MM.1S (cell line): ENCODE results near the gene CYP19A1.

Experiments used
- DNase-seq: peaks from one replicate; pipeline ENCODE4 v3.0.0-alpha.2; 2015
- H2AFZ ChIP-seq: fragments of 300-600 bp; sonication (generic); 2 replicates; pipeline ENCODE4 v1.6.0; 2016; ENCODE audit warnings: antibody characterized with exemption, low read length
- H3F3A ChIP-seq: fragments of 300-600 bp; sonication (generic); 2 replicates; pipeline ENCODE4 v1.6.1; 2016; ENCODE audit warnings: mild to moderate bottlenecking, antibody characterized with exemption, low read length, moderate library complexity, mixed read lengths; ENCODE audit not compliant: insufficient read depth
- H3K27ac ChIP-seq: fragments of 300-600 bp; sonication (generic); 2 replicates; pipeline ENCODE4 v1.5.1; 2016; ENCODE audit warnings: mild to moderate bottlenecking, low read length
- H3K27me3 ChIP-seq: fragments of 300-600 bp; sonication (generic); replicated peaks from 2 replicates; pipeline ENCODE4 v1.6.0; 2016; ENCODE audit warnings: low read length; ENCODE audit not compliant: insufficient read depth
- H3K36me3 ChIP-seq: fragments of 300-600 bp; sonication (generic); replicated peaks from 2 replicates; pipeline ENCODE4 v1.6.1; 2016; ENCODE audit warnings: mild to moderate bottlenecking, low read length, mixed read lengths; ENCODE audit not compliant: insufficient read depth
- H3K4me1 ChIP-seq: fragments of 300-600 bp; sonication (generic); 2 replicates; pipeline ENCODE4 v1.6.1; 2016; ENCODE audit warnings: low read length, mixed read lengths
- H3K4me2 ChIP-seq: fragments of 300-600 bp; sonication (generic); 2 replicates; pipeline ENCODE4 v1.6.0; 2016; ENCODE audit warnings: low read depth, low read length
- H3K4me3 ChIP-seq: fragments of 300-600 bp; sonication (generic); 2 replicates; pipeline ENCODE4 v1.5.1; 2016; ENCODE audit warnings: low read length, mixed read lengths
- H3K79me2 ChIP-seq: fragments of 300-600 bp; sonication (generic); 2 replicates; pipeline ENCODE4 v1.6.1; 2016; ENCODE audit warnings: mixed run types, low read length, mixed read lengths
- H3K9ac ChIP-seq: fragments of 300-600 bp; sonication (generic); 2 replicates; pipeline ENCODE4 v1.6.1; 2016; ENCODE audit warnings: low read length, mixed read lengths
- H3K9me2 ChIP-seq: fragments of 300-600 bp; sonication (generic); replicated peaks from 2 replicates; pipeline ENCODE4 v1.6.1; 2016; ENCODE audit warnings: mild to moderate bottlenecking, low read length, mixed read lengths; ENCODE audit not compliant: insufficient read depth
- H3K9me3 ChIP-seq: fragments of 300-600 bp; sonication (generic); replicated peaks from 2 replicates; pipeline ENCODE4 v1.6.1; 2016; ENCODE audit warnings: mild to moderate bottlenecking, low read length, mixed read lengths; ENCODE audit not compliant: insufficient read depth
- H4K20me1 ChIP-seq: fragments of 300-600 bp; sonication (generic); 2 replicates; pipeline ENCODE4 v1.6.1; 2016; ENCODE audit warnings: mild to moderate bottlenecking, low read length, moderate library complexity, mixed read lengths; ENCODE audit not compliant: insufficient read depth
- EZH2 ChIP-seq: fragments of 300-600 bp; sonication (generic); optimal IDR thresholded peaks from 2 replicates; pipeline ENCODE3; 2017; ENCODE audit warnings: low read depth, mild to moderate bottlenecking, antibody characterized with exemption, low read length, mixed read lengths
- EZH2phosphoT487 ChIP-seq: fragments of 300-600 bp; sonication (generic); IDR thresholded peaks from 2 replicates; pipeline ENCODE4 v1.6.1; 2018; ENCODE audit warnings: antibody characterized with exemption, low read length
- TF ChIP-seq, protein P1 (sequence below): fragments of 300-600 bp; sonication (generic); IDR thresholded peaks from 2 replicates; pipeline ENCODE4 v1.5.1; 2016; ENCODE audit warnings: antibody characterized with exemption, low read length, mixed read lengths

Gene CYP19A1

DNA sequence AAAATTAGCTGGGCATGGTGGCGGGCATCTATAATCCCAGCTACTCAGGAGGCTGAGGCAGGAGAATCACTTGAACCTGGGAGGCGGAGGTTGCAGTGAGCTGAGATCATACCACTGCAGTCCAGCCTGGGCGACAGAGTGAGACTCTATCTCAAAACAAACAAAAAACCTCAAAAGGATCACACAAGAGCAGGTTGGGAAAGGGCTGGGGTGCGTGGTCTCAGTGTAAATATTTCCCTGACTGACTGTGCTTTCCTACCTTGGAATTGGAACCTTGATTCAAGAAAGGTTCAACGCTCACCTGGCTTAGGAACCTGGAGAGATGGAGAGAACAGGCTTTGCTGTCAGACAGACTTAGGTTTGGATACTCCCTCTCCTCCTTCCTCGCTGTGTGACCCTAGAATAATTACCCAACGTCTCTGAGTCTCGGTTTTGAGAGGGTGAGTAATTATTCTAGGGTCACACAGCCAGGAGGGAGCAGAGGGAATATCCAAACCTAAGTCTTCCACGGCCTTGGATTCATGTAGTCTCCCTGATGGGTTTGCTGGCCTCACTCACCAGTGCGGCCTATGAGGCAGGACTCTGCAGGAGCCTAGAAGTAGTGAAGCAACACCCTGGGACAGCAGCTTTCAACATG lies 24.6 kb downstream of the CYP19A1 start:
- H2AFZ ChIP-seq: no peak overlapping the region

DNA sequence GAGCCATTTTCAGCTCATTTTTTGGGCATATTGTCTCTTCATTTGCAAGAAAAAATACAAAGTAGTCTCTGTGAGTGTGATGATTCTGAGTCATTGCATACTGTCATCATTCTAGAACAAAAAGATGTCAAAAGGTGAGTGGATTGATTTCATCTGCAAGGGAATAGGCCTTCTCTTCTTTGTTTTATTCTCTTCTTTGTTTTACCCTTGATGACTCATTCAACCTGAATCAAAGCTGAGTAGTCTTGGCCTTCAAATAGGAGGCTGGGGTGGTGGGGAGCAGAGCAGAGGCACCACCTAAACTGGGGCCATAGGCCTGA lies 25.4 kb downstream of the CYP19A1 start:
- H3K79me2 ChIP-seq: no peaks in the 10 kb centered on the region
- no peaks in the 10 kb centered on the region for H3K9me2 ChIP-seq
- no peaks in the 10 kb centered on the region for H3K36me3 ChIP-seq
- no peak overlapping the region for H3K9ac ChIP-seq
- no peak for DNase-seq
- no peaks in the 10 kb centered on the region for H3K9me3 ChIP-seq
- H3K27ac ChIP-seq: no peak overlapping the region
- H3K4me1 ChIP-seq: no peaks in the 10 kb centered on the region
- H3K27me3 ChIP-seq: no peaks in the 10 kb centered on the region
- H4K20me1 ChIP-seq: no peaks in the 10 kb centered on the region
- H3K4me3 ChIP-seq: no peak overlapping the region
- no peak overlapping the region for H3K4me2 ChIP-seq
- no peak overlapping the region for H2AFZ ChIP-seq
- no peaks in the 10 kb centered on the region for H3F3A ChIP-seq
- TF ChIP-seq, protein P1, sequence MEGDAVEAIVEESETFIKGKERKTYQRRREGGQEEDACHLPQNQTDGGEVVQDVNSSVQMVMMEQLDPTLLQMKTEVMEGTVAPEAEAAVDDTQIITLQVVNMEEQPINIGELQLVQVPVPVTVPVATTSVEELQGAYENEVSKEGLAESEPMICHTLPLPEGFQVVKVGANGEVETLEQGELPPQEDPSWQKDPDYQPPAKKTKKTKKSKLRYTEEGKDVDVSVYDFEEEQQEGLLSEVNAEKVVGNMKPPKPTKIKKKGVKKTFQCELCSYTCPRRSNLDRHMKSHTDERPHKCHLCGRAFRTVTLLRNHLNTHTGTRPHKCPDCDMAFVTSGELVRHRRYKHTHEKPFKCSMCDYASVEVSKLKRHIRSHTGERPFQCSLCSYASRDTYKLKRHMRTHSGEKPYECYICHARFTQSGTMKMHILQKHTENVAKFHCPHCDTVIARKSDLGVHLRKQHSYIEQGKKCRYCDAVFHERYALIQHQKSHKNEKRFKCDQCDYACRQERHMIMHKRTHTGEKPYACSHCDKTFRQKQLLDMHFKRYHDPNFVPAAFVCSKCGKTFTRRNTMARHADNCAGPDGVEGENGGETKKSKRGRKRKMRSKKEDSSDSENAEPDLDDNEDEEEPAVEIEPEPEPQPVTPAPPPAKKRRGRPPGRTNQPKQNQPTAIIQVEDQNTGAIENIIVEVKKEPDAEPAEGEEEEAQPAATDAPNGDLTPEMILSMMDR: no peak
- TF ChIP-seq EZH2phosphoT487 (no peak), EZH2 (no peak)

More for the DNA sequence above, 24.6 kb downstream of the CYP19A1 start:
- no peak overlapping the region for H3K9ac ChIP-seq
- H3K4me3 ChIP-seq: no peak overlapping the region
- no peaks in the 10 kb centered on the region for H3K9me2 ChIP-seq
- no peaks in the 10 kb centered on the region for H3K4me1 ChIP-seq
- no peaks in the 10 kb centered on the region for H3K36me3 ChIP-seq
- no peak overlapping the region for H3K4me2 ChIP-seq
- no peaks in the 10 kb centered on the region for H3F3A ChIP-seq
- no peak overlapping the region for H3K27ac ChIP-seq
- no peaks in the 10 kb centered on the region for H4K20me1 ChIP-seq
- no peak for DNase-seq
- H3K27me3 ChIP-seq: no peaks in the 10 kb centered on the region
- H3K9me3 ChIP-seq: no peaks in the 10 kb centered on the region
- TF ChIP-seq EZH2phosphoT487 (no peak), EZH2 (no peak)
- TF ChIP-seq, protein P1: no peak
- no peaks in the 10 kb centered on the region for H3K79me2 ChIP-seq

DNA sequence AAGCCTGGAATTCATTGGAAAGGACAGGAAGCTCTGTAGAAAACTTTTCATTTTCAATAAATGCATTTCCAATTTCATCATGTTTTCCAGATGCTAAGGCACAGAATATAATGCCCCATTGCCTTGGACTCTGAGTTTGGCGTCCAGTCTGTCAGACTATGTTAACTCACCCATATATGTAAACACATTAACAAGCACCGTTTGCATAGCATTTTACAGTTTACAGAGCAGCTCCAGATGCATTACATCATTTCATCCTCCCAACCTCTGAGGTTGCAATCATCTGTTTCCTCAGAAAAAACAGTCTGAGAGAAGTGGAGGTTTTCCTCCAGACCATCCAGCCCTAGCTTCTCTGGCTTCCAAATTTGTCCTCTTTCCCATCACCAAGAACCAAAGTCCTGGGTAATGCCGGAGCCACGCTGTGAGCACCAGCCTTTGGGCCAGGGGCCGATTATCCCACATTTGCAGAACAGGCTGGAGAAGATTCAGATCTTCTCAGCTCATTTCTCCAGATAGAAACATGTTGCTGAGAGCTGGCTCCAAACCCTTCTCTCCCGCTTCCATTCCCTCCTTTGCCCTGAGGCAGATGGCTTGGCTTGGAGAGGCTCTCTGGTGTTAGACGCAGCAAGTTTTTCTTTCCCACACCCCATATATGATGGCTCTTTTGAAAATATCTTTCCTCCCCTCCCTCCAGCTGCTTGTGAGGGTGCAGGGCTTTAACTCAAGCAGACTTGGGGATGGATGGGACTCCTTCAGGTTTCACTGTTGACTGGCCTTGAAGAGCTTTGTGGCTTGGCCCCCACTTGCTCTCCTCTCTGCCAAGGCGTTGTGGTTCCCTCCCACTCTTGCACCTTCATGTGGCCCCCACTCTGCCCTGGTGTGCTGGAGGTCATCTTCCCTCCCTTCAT lies 26.0 kb downstream of the CYP19A1 start:
- Histone ChIP-seq H2AFZ (no peak overlapping the region), H4K20me1 (no peaks in the 10 kb centered on the region), H3K27me3 (no peaks in the 10 kb centered on the region), H3F3A (no peaks in the 10 kb centered on the region), H3K4me2 (no peak overlapping the region), H3K4me3 (no peak overlapping the region), H3K36me3 (no peaks in the 10 kb centered on the region), H3K4me1 (peaks cover 6% of the 10 kb centered on the region; the same call in 1 of the 2 replicates), H3K9ac (no peak overlapping the region), H3K79me2 (no peaks in the 10 kb centered on the region), H3K27ac (no peak overlapping the region), H3K9me2 (no peaks in the 10 kb centered on the region), H3K9me3 (no peaks in the 10 kb centered on the region)
- TF ChIP-seq EZH2phosphoT487: no peak
- TF ChIP-seq EZH2: no peak
- TF ChIP-seq, protein P1: no peak
- DNase-seq: no peak
